Measurements from ENCODE around the gene LDLR.
"Not testable (repeated sequence)": the region's sequence is repeated elsewhere in the genome, so short reads cannot be mapped to it uniquely, and the experiment has no call there.

LDLR gene

GRCh38 chr19:11141937-11142527, 52.8 kb downstream of the LDLR start:
- no peak for DNase-seq (ENCODE audit: low spot score)

GRCh38 chr19:11142528-11143171, 53.4 kb downstream of the LDLR start:
- no peak for DNase-seq (ENCODE audit: low spot score)

- no peak for DNase-seq (ENCODE audit: low spot score)
Observed at GRCh38 chr19:11145536-11145924, 56.3 kb downstream of the LDLR start.

GRCh38 chr19:11148001-11148400, 58.7 kb downstream of the LDLR start:
- no peak for DNase-seq (ENCODE audit: low spot score)

GRCh38 chr19:11151181-11151580, 61.9 kb downstream of the LDLR start:
- DNase-seq (ENCODE audit: low spot score), result no peak

GRCh38 chr19:11152318-11153062, 63.2 kb downstream of the LDLR start:
- DNase-seq (ENCODE audit: low spot score), result no peak

- DNase-seq (ENCODE audit: low spot score), result no peak
Observed at GRCh38 chr19:11154683-11155047, 65.4 kb downstream of the LDLR start.

GRCh38 chr19:11155373-11156120, 66.3 kb downstream of the LDLR start, which contains the start of gene SPC24:
TSS of gene SPC24 (minus strand) at chr19:11155782. CDS start at chr19:11155776, 6 bp downstream.
- peak; percentile 99 for DNase-seq (ENCODE audit: low spot score)

- DNase-seq (ENCODE audit: low spot score), result no peak
Observed at GRCh38 chr19:11159598-11160439, 70.6 kb downstream of the LDLR start.

- DNase-seq (ENCODE audit: low spot score), result not testable (repeated sequence)
Observed at GRCh38 chr19:11160440-11160768, 71.1 kb downstream of the LDLR start.

- no peak for DNase-seq (ENCODE audit: low spot score)
Observed at GRCh38 chr19:11164296-11164695, 75.0 kb downstream of the LDLR start.

GRCh38 chr19:11164879-11165406, 75.7 kb downstream of the LDLR start:
- no peak for DNase-seq (ENCODE audit: low spot score)

- no peak for DNase-seq (ENCODE audit: low spot score)
Observed at GRCh38 chr19:11165486-11166030, 76.3 kb downstream of the LDLR start.

- no peak for DNase-seq (ENCODE audit: low spot score)
Observed at GRCh38 chr19:11166281-11167142, 77.2 kb downstream of the LDLR start.

- DNase-seq (ENCODE audit: low spot score), result no peak
Observed at GRCh38 chr19:11168568-11168967, 79.3 kb downstream of the LDLR start.

GRCh38 chr19:11169896-11170678, 80.8 kb downstream of the LDLR start:
- no peak for DNase-seq (ENCODE audit: low spot score)

GRCh38 chr19:11171144-11171543, 81.9 kb downstream of the LDLR start:
- DNase-seq (ENCODE audit: low spot score), result no peak

GRCh38 chr19:11172576-11172975, 83.3 kb downstream of the LDLR start:
- DNase-seq (ENCODE audit: low spot score), result no peak

- no peak for DNase-seq (ENCODE audit: low spot score)
Observed at GRCh38 chr19:11173516-11174155, 84.4 kb downstream of the LDLR start.
